ENCODE measurements around the gene GGTA1.

DNA sequence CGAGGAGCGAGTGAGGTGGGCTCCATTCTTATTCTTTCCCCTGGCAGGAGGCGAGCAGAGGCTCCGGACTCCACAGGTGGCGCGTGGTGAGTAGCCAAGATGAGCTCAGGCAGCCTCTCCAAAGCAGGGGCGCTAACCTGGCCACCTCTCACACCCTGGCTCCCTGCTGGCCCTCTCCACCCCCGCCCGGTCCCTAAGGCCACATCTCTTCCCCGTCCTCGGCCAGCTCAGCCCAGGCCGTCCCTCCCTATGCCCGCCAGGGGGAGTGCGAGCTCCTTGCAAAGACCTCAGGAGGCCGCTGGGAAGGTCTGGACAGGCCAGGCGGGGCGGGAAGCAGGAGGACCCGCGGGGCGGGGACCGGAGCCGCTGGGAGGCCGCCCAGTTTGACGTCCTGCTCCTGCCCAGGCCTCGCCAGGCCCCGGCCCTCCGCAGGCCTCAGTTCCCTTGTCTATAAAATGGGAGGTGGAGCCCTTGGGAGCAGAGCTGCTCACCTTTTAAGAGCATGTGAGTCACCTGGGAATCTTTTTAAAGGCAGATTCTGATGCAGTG, 46.3 kb upstream of the GGTA1 start:
- TF ChIP-seq, protein P1, sequence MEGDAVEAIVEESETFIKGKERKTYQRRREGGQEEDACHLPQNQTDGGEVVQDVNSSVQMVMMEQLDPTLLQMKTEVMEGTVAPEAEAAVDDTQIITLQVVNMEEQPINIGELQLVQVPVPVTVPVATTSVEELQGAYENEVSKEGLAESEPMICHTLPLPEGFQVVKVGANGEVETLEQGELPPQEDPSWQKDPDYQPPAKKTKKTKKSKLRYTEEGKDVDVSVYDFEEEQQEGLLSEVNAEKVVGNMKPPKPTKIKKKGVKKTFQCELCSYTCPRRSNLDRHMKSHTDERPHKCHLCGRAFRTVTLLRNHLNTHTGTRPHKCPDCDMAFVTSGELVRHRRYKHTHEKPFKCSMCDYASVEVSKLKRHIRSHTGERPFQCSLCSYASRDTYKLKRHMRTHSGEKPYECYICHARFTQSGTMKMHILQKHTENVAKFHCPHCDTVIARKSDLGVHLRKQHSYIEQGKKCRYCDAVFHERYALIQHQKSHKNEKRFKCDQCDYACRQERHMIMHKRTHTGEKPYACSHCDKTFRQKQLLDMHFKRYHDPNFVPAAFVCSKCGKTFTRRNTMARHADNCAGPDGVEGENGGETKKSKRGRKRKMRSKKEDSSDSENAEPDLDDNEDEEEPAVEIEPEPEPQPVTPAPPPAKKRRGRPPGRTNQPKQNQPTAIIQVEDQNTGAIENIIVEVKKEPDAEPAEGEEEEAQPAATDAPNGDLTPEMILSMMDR (IDR thresholded peaks at IDR 0.05), result peak; percentile 89 to 94 (median 94)
- TF ChIP-seq POLR2A (IDR thresholded peaks at IDR 0.05), result no peak

Measured in transverse colon (tissue), 3 donors.